Adipocyte (in vitro differentiated cells): ENCODE data around the gene NAPSA.
A peak's percentile ranks its signal among the peaks of the same experiment; 100 is the strongest.
"Not testable (repeated sequence)": the region's sequence is repeated elsewhere in the genome, so short reads cannot be mapped to it uniquely, and the experiment has no call there.

Experiments used
- DNase-seq: peaks from one replicate; pipeline ENCODE4 v3.0.0-alpha.2; 2015; ENCODE audit warnings: low read depth
- H3K27me3 ChIP-seq: replicated peaks from 2 replicates; pipeline ENCODE4 v1.7.0; 2013; ENCODE audit warnings: mild to moderate bottlenecking, low read length, moderate library complexity; ENCODE audit not compliant: control insufficient read depth, insufficient read depth
- H3K36me3 ChIP-seq: 2 replicates; pipeline ENCODE4 v1.7.0; 2013; ENCODE audit warnings: low read length, mild to moderate bottlenecking, moderate library complexity; ENCODE audit not compliant: control insufficient read depth, insufficient read depth, severe bottlenecking
- H3K4me1 ChIP-seq: 2 replicates; pipeline ENCODE4 v1.7.0; 2013; ENCODE audit warnings: mild to moderate bottlenecking, low read length, moderate library complexity; ENCODE audit not compliant: control insufficient read depth, insufficient read depth
- H3K4me3 ChIP-seq: 2 replicates; pipeline ENCODE4 v1.7.0; 2013; ENCODE audit warnings: mild to moderate bottlenecking, low read length, moderate library complexity
- H3K9ac ChIP-seq: 2 replicates; pipeline ENCODE4 v1.7.0; 2013; ENCODE audit warnings: mild to moderate bottlenecking, low read length, moderate library complexity
- H3K9me3 ChIP-seq: 2 replicates; pipeline ENCODE4 v1.7.0; 2013; ENCODE audit warnings: mild to moderate bottlenecking, low read length, moderate library complexity; ENCODE audit not compliant: control insufficient read depth

NAPSA gene

GRCh38 chr19:50399368-50399745, 33.9 kb upstream of the NAPSA start:
- Histone ChIP-seq H3K36me3 (no peaks in the 10 kb centered on the region), H3K27me3 (no peaks in the 10 kb centered on the region), H3K9me3 (no peaks in the 10 kb centered on the region), H3K4me1 (no peaks in the 10 kb centered on the region), H3K4me3 (no peak overlapping the region), H3K9ac (no peak overlapping the region)
- DNase-seq: no peak

- Histone ChIP-seq H3K27me3 (no peaks in the 10 kb centered on the region), H3K9ac (no peak overlapping the region), H3K9me3 (no peaks in the 10 kb centered on the region), H3K4me3 (no peak overlapping the region), H3K4me1 (no peaks in the 10 kb centered on the region), H3K36me3 (no peaks in the 10 kb centered on the region)
- DNase-seq: no peak
These were observed 33.4 kb upstream of the NAPSA start for GRCh38 chr19:50398675-50399367.

- H3K27me3 ChIP-seq: no peaks in the 10 kb centered on the region
- H3K9me3 ChIP-seq: no peaks in the 10 kb centered on the region
- no peak overlapping the region for H3K4me3 ChIP-seq
- H3K36me3 ChIP-seq: no peaks in the 10 kb centered on the region
- DNase-seq: no peak
- H3K4me1 ChIP-seq: no peaks in the 10 kb centered on the region
- H3K9ac ChIP-seq: no peak overlapping the region
These were observed 28.6 kb upstream of the NAPSA start for GRCh38 chr19:50394017-50394416.

- Histone ChIP-seq H3K36me3 (no peaks in the 10 kb centered on the region), H3K4me3 (no peak overlapping the region), H3K27me3 (no peaks in the 10 kb centered on the region), H3K9ac (no peak overlapping the region), H3K9me3 (no peaks in the 10 kb centered on the region), H3K4me1 (no peaks in the 10 kb centered on the region)
- no peak for DNase-seq
These were observed 28.1 kb upstream of the NAPSA start for GRCh38 chr19:50393589-50393988.

GRCh38 chr19:50392759-50393158, 27.3 kb upstream of the NAPSA start:
- Histone ChIP-seq H3K36me3 (no peaks in the 10 kb centered on the region), H3K4me1 (no peaks in the 10 kb centered on the region)
- DNase-seq: no peak

GRCh38 chr19:50390952-50391351, 25.5 kb upstream of the NAPSA start:
- H3K9ac ChIP-seq, H3K27me3 ChIP-seq, H3K4me1 ChIP-seq, H3K4me3 ChIP-seq, H3K36me3 ChIP-seq, H3K9me3 ChIP-seq, DNase-seq: not testable (repeated sequence)

More at GRCh38 chr19:50392759-50393158, 27.3 kb upstream of the NAPSA start:
- Histone ChIP-seq H3K9ac (no peak overlapping the region), H3K4me3 (no peak overlapping the region), H3K27me3 (no peaks in the 10 kb centered on the region), H3K9me3 (no peaks in the 10 kb centered on the region)

- DNase-seq, H3K9ac ChIP-seq, H3K36me3 ChIP-seq, H3K9me3 ChIP-seq, H3K4me1 ChIP-seq, H3K4me3 ChIP-seq, H3K27me3 ChIP-seq: not testable (repeated sequence)
These were observed 24.9 kb upstream of the NAPSA start for GRCh38 chr19:50390295-50390694.

- H3K27me3 ChIP-seq: no peaks in the 10 kb centered on the region
- H3K4me3 ChIP-seq: no peak overlapping the region
- H3K4me1 ChIP-seq: peaks cover 15% of the 10 kb centered on the region
- DNase-seq: no peak
- H3K36me3 ChIP-seq: no peaks in the 10 kb centered on the region
- no peaks in the 10 kb centered on the region for H3K9me3 ChIP-seq
- H3K9ac ChIP-seq: no peak overlapping the region
These were observed 22.4 kb upstream of the NAPSA start for GRCh38 chr19:50387868-50388245.

GRCh38 chr19:50387176-50387867, 21.9 kb upstream of the NAPSA start:
- H3K4me3 ChIP-seq: no peak overlapping the region
- no peaks in the 10 kb centered on the region for H3K27me3 ChIP-seq
- DNase-seq: no peak
- H3K9me3 ChIP-seq: no peaks in the 10 kb centered on the region
- H3K36me3 ChIP-seq: peaks cover 3% of the 10 kb centered on the region
- H3K9ac ChIP-seq: no peak overlapping the region
- peaks cover 15% of the 10 kb centered on the region for H3K4me1 ChIP-seq

- Histone ChIP-seq H3K9ac (peak overlapping the region; percentile 82), H3K27me3 (no peaks in the 10 kb centered on the region), H3K9me3 (no peaks in the 10 kb centered on the region), H3K4me3 (peak overlapping the region; percentile 81), H3K4me1 (peaks cover 26% of the 10 kb centered on the region), H3K36me3 (peaks cover 17% of the 10 kb centered on the region)
- no peak for DNase-seq
These were observed 19.5 kb upstream of the NAPSA start for GRCh38 chr19:50384685-50385535.
